ENCODE measurements around the gene IL1B.
"Not testable (repeated sequence)": the region's sequence is repeated elsewhere in the genome, so short reads cannot be mapped to it uniquely, and the experiment has no call there.

The IL1B gene

GRCh38 chr2:112833976-112834375 is 2.6 kb downstream of the IL1B start:
- peaks cover 0 to 4% of the 10 kb centered on the region in 2 experiments for H3K36me3 ChIP-seq (ENCODE audit: control insufficient read depth in 1 of 2, insufficient read depth in 2 of 2, low read depth in 1 of 2, low read length in 2 of 2)
- H3K79me1 ChIP-seq (replicated peaks; ENCODE audit: low read length, poor library complexity, severe bottlenecking): no peaks in the 10 kb centered on the region
- H3K4me2 ChIP-seq (ENCODE audit: low read length, poor library complexity, severe bottlenecking): no peak overlapping the region
- no peak overlapping the region for H2BK5ac ChIP-seq (ENCODE audit: low read depth, low read length, poor library complexity, severe bottlenecking)
- no peak overlapping the region for H3K4ac ChIP-seq (ENCODE audit: low read depth in 1 of 2, low read length in 2 of 2)
- no peak overlapping the region for H3K18ac ChIP-seq (ENCODE audit: low read depth in 1 of 2, low read length in 2 of 2)
- H3K27ac ChIP-seq (ENCODE audit: low read length, poor library complexity, severe bottlenecking): no peak overlapping the region
- H4K8ac ChIP-seq (ENCODE audit: low read length): no peak overlapping the region
- DNase-seq: no peak
- no peak overlapping the region for H2AK5ac ChIP-seq (ENCODE audit: low read length, severe bottlenecking)
- H4K91ac ChIP-seq (ENCODE audit: low read length): no peak overlapping the region
- H3K27me3 ChIP-seq (ENCODE audit: control insufficient read depth in 1 of 2, insufficient read depth in 1 of 2, low read length in 2 of 2): peaks cover 0 to 3% of the 10 kb centered on the region in 2 experiments
- no peaks in the 10 kb centered on the region for H3K9me3 ChIP-seq (ENCODE audit: control insufficient read depth, low read length)
- H3K23ac ChIP-seq (ENCODE audit: low read length in 2 of 2): no peak overlapping the region
- no peak overlapping the region for H3K4me3 ChIP-seq (ENCODE audit: insufficient read depth in 1 of 2, low read depth in 1 of 2, low read length in 2 of 2)
- H3K9ac ChIP-seq (ENCODE audit: low read length): no peak overlapping the region
- H2BK15ac ChIP-seq (ENCODE audit: low read depth, poor library complexity, severe bottlenecking): no peak overlapping the region
- no peak overlapping the region for H2BK120ac ChIP-seq (ENCODE audit: low read depth, low read length)
- H2BK12ac ChIP-seq (ENCODE audit: low read length in 2 of 2): no peak overlapping the region
- H3K14ac ChIP-seq (ENCODE audit: low read length in 2 of 2): no peak overlapping the region
- H3K4me1 ChIP-seq (ENCODE audit: control insufficient read depth, insufficient read depth, low read depth, low read length): peaks cover 3% of the 10 kb centered on the region
- no peak overlapping the region for H2AFZ ChIP-seq (ENCODE audit: low read depth, low read length)

GRCh38 chr2:112833639-112833931 is 3.0 kb downstream of the IL1B start:
- H3K14ac ChIP-seq (ENCODE audit: low read length in 2 of 2); H2BK120ac ChIP-seq (ENCODE audit: low read depth, low read length); H3K27ac ChIP-seq (ENCODE audit: low read length, poor library complexity, severe bottlenecking); H4K91ac ChIP-seq (ENCODE audit: low read length); H3K4me2 ChIP-seq (ENCODE audit: low read length, poor library complexity, severe bottlenecking); H3K4me3 ChIP-seq (ENCODE audit: insufficient read depth in 1 of 2, low read depth in 1 of 2, low read length in 2 of 2); H3K36me3 ChIP-seq (ENCODE audit: control insufficient read depth in 1 of 2, insufficient read depth in 2 of 2, low read depth in 1 of 2, low read length in 2 of 2); H3K27me3 ChIP-seq (ENCODE audit: control insufficient read depth in 1 of 2, insufficient read depth in 1 of 2, low read length in 2 of 2); H2BK15ac ChIP-seq (ENCODE audit: low read depth, poor library complexity, severe bottlenecking); H2AFZ ChIP-seq (ENCODE audit: low read depth, low read length); H3K79me1 ChIP-seq (replicated peaks; ENCODE audit: low read length, poor library complexity, severe bottlenecking); H3K9me3 ChIP-seq (ENCODE audit: control insufficient read depth, low read length); DNase-seq; H2AK5ac ChIP-seq (ENCODE audit: low read length, severe bottlenecking); H3K9ac ChIP-seq (ENCODE audit: low read length); H2BK5ac ChIP-seq (ENCODE audit: low read depth, low read length, poor library complexity, severe bottlenecking); H4K8ac ChIP-seq (ENCODE audit: low read length); H3K4ac ChIP-seq (ENCODE audit: low read depth in 1 of 2, low read length in 2 of 2); H3K23ac ChIP-seq (ENCODE audit: low read length in 2 of 2); H3K4me1 ChIP-seq (ENCODE audit: control insufficient read depth, insufficient read depth, low read depth, low read length); H3K18ac ChIP-seq (ENCODE audit: low read depth in 1 of 2, low read length in 2 of 2): not testable (repeated sequence)
- H2BK12ac ChIP-seq (ENCODE audit: low read length in 2 of 2): peak overlapping the region in 1 of 2 experiments; percentile 59
- 96% methylated on average over 3 of the region's 5 CpGs for WGBS

- WGBS: 90% methylated on average over 14 of the region's 14 CpGs
- H3K4me1 ChIP-seq (ENCODE audit: control insufficient read depth, insufficient read depth, low read depth, low read length): peaks cover 3% of the 10 kb centered on the region
- H2AK5ac ChIP-seq (ENCODE audit: low read length, severe bottlenecking): no peak overlapping the region
These were observed 3.5 kb downstream of the IL1B start for GRCh38 chr2:112832841-112833638.

GRCh38 chr2:112831946-112832840 is 4.4 kb downstream of the IL1B start:
- H3K18ac ChIP-seq (ENCODE audit: low read depth in 1 of 2, low read length in 2 of 2): no peak overlapping the region
- no peaks in the 10 kb centered on the region for H3K79me1 ChIP-seq (replicated peaks; ENCODE audit: low read length, poor library complexity, severe bottlenecking)
- H3K4ac ChIP-seq (ENCODE audit: low read depth in 1 of 2, low read length in 2 of 2): no peak overlapping the region
- H3K27me3 ChIP-seq (ENCODE audit: control insufficient read depth in 1 of 2, insufficient read depth in 1 of 2, low read length in 2 of 2): peaks cover 0 to 3% of the 10 kb centered on the region in 2 experiments
- H4K8ac ChIP-seq (ENCODE audit: low read length): no peak overlapping the region
- H3K9ac ChIP-seq (ENCODE audit: low read length): no peak overlapping the region
- H3K4me2 ChIP-seq (ENCODE audit: low read length, poor library complexity, severe bottlenecking): no peak overlapping the region
- H2BK15ac ChIP-seq (ENCODE audit: low read depth, poor library complexity, severe bottlenecking): no peak overlapping the region
- no peak overlapping the region for H2BK120ac ChIP-seq (ENCODE audit: low read depth, low read length)
- peaks cover 3% of the 10 kb centered on the region for H3K4me1 ChIP-seq (ENCODE audit: control insufficient read depth, insufficient read depth, low read depth, low read length)
- H2BK12ac ChIP-seq (ENCODE audit: low read length in 2 of 2): no peak overlapping the region
- no peak overlapping the region for H3K4me3 ChIP-seq (ENCODE audit: insufficient read depth in 1 of 2, low read depth in 1 of 2, low read length in 2 of 2)
- H3K9me3 ChIP-seq (ENCODE audit: control insufficient read depth, low read length): no peaks in the 10 kb centered on the region
- no peak overlapping the region for H4K91ac ChIP-seq (ENCODE audit: low read length)
- no peak overlapping the region for H2AK5ac ChIP-seq (ENCODE audit: low read length, severe bottlenecking)
- H2BK5ac ChIP-seq (ENCODE audit: low read depth, low read length, poor library complexity, severe bottlenecking): no peak overlapping the region
- no peak overlapping the region for H3K23ac ChIP-seq (ENCODE audit: low read length in 2 of 2)
- peak overlapping the region in 1 of 2 experiments; percentile 26 for H3K14ac ChIP-seq (ENCODE audit: low read length in 2 of 2)
- DNase-seq: no peak
- H2AFZ ChIP-seq (ENCODE audit: low read depth, low read length): no peak overlapping the region
- WGBS: 88% methylated on average over 13 of the region's 15 CpGs
- peaks cover 0 to 4% of the 10 kb centered on the region in 2 experiments for H3K36me3 ChIP-seq (ENCODE audit: control insufficient read depth in 1 of 2, insufficient read depth in 2 of 2, low read depth in 1 of 2, low read length in 2 of 2)
- H3K27ac ChIP-seq (ENCODE audit: low read length, poor library complexity, severe bottlenecking): no peak overlapping the region

More at GRCh38 chr2:112832841-112833638, 3.5 kb downstream of the IL1B start:
- H3K9ac ChIP-seq (ENCODE audit: low read length): no peak overlapping the region
- H2AFZ ChIP-seq (ENCODE audit: low read depth, low read length): no peak overlapping the region
- H2BK5ac ChIP-seq (ENCODE audit: low read depth, low read length, poor library complexity, severe bottlenecking): no peak overlapping the region
- no peak overlapping the region for H3K23ac ChIP-seq (ENCODE audit: low read length in 2 of 2)
- no peaks in the 10 kb centered on the region for H3K9me3 ChIP-seq (ENCODE audit: control insufficient read depth, low read length)
- H3K4me2 ChIP-seq (ENCODE audit: low read length, poor library complexity, severe bottlenecking): no peak overlapping the region
- no peak overlapping the region for H3K4ac ChIP-seq (ENCODE audit: low read depth in 1 of 2, low read length in 2 of 2)
- H4K91ac ChIP-seq (ENCODE audit: low read length): no peak overlapping the region
- H2BK12ac ChIP-seq (ENCODE audit: low read length in 2 of 2): peak overlapping the region in 1 of 2 experiments; percentile 59
- peaks cover 0 to 3% of the 10 kb centered on the region in 2 experiments for H3K27me3 ChIP-seq (ENCODE audit: control insufficient read depth in 1 of 2, insufficient read depth in 1 of 2, low read length in 2 of 2)
- DNase-seq: no peak
- H3K4me3 ChIP-seq (ENCODE audit: insufficient read depth in 1 of 2, low read depth in 1 of 2, low read length in 2 of 2): no peak overlapping the region
- no peak overlapping the region for H2BK15ac ChIP-seq (ENCODE audit: low read depth, poor library complexity, severe bottlenecking)
- no peak overlapping the region for H4K8ac ChIP-seq (ENCODE audit: low read length)
- H3K36me3 ChIP-seq (ENCODE audit: control insufficient read depth in 1 of 2, insufficient read depth in 2 of 2, low read depth in 1 of 2, low read length in 2 of 2): peaks cover 0 to 4% of the 10 kb centered on the region in 2 experiments
- H3K14ac ChIP-seq (ENCODE audit: low read length in 2 of 2): peak overlapping the region in 1 of 2 experiments; percentile 94
- H3K79me1 ChIP-seq (replicated peaks; ENCODE audit: low read length, poor library complexity, severe bottlenecking): no peaks in the 10 kb centered on the region
- H3K27ac ChIP-seq (ENCODE audit: low read length, poor library complexity, severe bottlenecking): no peak overlapping the region
- no peak overlapping the region for H3K18ac ChIP-seq (ENCODE audit: low read depth in 1 of 2, low read length in 2 of 2)
- no peak overlapping the region for H2BK120ac ChIP-seq (ENCODE audit: low read depth, low read length)

All from mesenchymal stem cell (in vitro differentiated cells and primary cell).